GM21526 (cell line): ENCODE data around the gene LGALS12.

Experiments
- ATAC-seq: cut with Tn5 transposase; IDR thresholded peaks from one replicate; pipeline ENCODE4 v1.9.1; 2021; ENCODE audit warnings: moderate library complexity; ENCODE audit not compliant: unreplicated experiment, low FRiP score

LGALS12 gene, protein sequence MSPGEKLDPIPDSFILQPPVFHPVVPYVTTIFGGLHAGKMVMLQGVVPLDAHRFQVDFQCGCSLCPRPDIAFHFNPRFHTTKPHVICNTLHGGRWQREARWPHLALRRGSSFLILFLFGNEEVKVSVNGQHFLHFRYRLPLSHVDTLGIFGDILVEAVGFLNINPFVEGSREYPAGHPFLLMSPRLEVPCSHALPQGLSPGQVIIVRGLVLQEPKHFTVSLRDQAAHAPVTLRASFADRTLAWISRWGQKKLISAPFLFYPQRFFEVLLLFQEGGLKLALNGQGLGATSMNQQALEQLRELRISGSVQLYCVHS

DNA sequence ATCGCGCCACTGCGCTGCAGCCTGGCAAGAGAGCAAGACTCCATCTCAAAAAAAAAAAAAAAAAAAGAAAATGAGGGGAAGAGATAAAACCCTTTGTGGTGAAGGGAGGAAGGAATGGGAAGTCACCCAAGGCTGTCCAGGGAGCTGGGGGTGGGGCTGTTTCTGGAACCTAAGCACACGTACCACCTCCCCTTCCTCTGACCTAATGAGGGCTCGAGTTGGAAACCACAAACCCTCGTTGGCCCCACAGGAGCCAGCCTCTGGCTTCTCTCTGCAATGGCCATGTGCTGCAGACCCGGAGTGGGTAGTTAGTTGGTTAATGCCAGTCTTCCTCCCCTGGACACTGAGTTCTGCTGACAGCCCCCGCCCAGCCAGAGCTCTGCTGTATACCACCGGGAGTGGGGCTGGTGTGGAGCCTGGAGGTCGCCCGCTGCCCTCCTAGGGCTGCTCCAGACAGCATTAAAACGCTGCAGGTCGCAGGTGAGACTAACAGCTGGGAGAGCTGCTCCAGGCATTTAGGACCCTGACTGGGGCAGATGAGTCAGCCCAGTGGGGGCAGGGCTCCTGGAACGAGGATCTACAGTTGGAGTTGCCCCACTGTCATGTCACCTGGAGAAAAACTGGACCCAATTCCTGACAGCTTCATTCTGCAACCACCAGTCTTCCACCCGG lies at the start of gene LGALS12:
Gene LGALS12 (plus strand): TSS at position 228 of the 672 bp plus-strand sequence. CDS start 375 bp downstream, at position 603.
- no peak for ATAC-seq

DNA sequence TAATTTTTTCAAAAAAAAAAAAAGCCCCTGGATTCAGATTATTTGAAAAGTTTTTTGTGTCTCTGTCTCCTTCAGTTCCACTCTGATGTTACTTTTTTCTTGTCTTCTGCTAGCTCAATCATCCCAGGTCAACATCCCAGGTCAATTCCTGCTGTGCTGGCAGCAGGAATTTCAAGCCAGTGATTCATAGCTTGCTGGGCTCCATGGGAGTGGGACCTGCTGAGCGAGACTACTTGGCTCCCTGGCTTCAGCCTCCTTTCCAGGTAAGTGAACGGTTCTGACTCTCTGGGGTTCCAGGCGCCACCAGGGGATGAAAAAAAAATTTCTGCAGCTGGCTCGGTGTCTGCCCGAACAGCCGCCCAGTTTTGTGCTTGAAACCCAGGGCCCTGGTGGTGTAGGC lies 46.3 kb upstream of the LGALS12 start:
- ATAC-seq: no peak

DNA sequence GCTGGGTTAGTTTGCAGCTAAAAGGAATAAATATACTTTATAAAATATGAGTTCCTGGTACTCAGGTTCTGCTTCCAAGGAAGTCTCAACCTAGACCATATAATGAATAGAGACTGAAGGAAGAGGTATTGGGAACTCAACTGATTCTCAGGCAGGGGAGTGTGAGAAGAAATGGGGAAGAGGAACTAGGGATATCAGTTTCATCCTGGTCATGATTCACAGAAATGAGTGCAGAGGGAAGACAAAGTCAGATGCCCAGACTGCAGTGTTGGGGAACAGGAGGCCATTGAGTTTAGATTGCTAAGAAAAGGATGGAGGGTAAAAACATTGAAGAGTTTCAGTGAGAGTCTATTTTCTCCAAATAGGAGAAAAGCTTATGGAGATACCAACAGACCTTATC lies 43.7 kb upstream of the LGALS12 start:
- no peak for ATAC-seq

DNA sequence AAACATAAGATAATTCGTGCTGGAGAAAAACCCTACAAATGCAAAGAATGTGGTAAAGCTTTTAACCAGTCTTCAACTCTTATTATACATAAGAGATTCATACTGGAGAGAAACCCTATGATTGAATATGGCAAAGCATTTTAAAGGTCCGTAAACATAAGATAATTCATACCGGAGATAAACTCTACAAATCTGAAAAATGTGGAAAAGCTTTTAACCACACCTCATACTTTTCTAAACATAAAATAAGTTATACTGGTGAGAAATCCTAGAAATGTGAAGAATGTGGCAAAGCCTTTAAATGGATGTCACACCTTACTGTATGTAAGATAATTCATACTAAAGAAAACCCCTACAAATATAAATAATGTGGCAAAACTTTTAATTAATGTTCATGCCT lies 35.6 kb upstream of the LGALS12 start:
- ATAC-seq: no peak

DNA sequence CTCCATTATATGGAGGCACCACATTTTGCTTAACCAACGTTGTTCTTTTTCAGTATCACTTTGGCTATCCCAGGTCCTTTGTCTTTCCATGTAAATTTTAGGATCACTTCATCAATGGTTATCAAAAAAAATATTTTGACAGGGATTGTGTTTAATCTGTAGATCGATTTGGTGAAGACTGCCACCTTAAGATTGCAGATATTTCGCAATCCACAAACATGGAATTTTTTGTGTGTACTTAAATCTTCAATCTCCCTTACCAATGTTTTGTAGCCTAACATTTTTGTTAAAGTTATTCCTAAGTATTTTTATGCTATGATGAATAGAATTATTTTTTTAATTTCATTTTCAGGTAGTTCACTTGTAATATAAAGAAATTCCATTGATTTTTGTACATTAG lies 33.5 kb upstream of the LGALS12 start:
- no peak for ATAC-seq

DNA sequence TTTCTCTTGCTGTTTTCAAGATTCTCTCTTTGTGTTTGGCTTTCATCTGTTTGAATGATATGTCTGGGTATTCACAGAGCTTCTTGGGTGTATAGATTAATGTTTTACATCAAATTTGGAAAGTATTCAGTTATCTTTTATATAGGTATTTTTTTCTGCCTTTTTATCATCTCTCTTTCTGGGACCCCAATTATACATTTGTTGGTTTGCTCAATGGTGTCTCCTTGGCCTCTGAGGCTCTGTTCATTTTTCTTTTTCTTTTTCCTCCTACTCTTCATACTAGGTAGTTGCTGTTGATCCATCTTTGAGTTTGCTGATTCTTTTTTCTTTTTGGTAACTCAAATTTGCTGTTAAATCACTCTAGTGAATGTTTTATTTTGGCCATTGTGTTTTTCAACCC lies 29.3 kb upstream of the LGALS12 start:
- no peak for ATAC-seq

DNA sequence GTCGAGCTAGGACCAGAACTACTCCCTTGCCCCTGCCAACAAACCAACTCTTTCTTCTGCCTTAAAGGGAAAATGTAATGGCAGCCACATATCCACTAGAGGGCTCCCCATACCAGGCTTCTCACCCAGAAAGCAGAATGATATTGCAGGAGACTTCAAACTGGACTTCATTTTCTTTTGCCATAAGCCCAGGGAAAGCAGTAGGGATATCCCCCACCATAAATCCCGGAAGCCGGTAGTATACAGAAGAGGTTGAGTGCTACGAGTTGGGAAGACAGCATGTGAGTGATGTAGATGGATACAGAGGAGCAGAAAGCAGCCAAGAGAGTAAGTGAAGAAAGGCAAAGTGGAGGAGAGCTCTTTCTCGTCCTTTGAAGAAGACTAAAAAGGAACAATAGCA lies 27.0 kb upstream of the LGALS12 start:
- no peak for ATAC-seq

DNA sequence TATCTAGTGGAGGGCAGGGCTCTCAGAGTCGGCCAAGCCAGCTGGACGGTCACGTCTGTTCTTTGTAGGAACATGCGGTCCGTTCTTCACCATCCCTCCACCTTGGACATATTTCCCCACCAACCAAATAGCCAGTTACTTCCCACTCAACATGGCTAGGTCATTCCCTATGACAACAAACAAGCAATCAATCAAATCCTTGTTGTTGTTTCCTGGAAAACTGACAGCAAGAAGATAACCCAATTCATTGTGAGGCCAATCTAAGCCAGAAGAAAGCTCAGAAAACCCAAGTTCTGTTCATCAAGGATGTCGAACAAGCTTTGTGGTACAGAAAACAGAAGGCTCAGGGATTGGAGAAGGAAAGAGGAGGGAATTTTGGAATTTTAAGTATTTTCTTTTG lies 25.8 kb upstream of the LGALS12 start:
- no peak for ATAC-seq

DNA sequence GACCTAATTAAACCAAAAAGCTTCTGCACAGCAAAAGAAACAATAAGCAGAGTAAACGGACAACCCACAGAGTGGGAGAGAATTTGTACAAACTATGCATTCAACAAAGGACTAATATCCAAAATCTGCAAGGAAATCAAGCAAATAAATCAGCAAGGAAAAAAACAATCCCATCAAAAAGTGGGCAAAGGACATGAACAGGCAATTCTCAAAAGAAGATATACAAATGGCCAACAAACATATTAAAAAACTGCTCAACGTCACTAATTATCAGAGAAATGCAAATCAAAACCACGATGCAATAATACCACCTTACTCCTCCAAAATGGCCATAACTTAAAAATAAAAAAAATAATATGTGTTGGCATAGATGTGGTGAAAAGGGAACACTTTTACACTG lies 20.1 kb upstream of the LGALS12 start:
- ATAC-seq: no peak

DNA sequence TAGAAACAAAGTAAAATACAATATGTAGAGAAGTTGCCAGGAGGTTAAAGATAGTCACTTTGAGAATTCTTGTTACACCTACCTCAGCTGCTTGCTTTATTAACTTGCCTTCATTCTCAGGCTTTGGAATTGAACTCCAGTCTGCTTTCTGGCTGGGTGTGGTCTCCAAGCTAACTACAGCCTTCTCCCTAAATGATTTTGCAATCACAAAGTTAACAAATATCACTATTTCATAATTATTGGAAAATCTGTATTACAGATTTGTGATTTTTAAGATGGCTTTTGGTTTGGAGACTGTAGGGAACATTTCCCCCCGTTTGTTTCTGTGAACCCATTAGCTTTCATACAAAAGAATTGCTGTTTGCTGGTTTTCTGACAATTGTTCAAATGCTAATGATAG lies 17.1 kb upstream of the LGALS12 start:
- no peak for ATAC-seq

DNA sequence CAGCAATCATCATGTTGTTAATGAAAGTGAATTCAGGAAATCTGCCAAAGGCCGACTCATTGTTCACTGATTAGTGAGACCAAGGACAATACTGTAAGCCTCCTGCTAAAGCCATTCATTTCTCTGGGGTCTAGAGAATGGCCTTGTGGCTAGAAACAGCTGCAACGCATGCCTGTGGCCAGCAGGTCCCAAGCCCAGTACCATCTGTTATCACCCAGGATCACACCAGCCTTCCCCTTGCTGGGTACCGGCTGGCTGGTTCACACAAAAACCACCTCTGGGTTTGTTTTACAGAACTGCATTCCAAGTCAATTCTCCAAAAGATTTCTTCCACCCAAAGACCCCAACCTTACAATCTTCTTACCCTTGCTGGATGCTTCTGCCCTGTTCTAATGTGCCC lies 16.0 kb upstream of the LGALS12 start:
- no peak for ATAC-seq

DNA sequence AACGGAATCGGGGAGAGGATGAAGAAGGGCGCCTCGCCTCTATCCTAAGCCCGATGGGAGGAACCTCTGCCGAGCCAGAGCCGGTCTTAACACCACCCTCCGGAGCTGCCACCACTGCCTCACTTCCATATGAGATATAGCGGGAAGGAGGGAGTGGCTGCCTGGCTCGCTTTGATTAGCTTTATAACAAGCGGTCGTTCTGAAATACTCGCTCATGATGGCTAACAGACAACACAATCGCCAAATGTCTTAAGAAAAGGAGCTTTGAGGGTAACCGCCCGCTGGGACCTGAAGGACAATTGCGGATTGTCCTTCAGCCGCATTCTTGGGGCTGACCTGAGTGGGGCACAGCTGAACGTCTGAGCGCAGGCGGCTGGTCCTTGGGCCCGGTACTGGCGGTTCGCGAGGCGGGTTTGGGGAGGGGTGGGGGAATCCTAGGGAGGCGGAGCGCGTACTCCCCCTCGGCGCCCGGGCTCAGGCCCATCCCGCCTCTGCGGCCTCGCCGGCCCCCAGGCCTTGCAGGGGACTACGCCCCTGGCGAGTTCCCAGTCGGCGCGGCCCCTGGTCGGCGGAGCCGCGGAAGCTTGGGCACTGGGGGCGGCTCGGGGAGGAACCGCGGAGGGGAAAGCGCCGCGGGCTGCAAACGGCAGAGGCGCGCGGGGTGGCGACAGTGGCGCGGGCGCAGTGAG lies 15.2 kb upstream of the LGALS12 start, which contains the start of gene PLAAT5:
Gene PLAAT5 (minus strand): TSS at position 617 of the 689 bp plus-strand sequence. CDS start 133 bp downstream, at position 484.
- ATAC-seq: no peak

DNA sequence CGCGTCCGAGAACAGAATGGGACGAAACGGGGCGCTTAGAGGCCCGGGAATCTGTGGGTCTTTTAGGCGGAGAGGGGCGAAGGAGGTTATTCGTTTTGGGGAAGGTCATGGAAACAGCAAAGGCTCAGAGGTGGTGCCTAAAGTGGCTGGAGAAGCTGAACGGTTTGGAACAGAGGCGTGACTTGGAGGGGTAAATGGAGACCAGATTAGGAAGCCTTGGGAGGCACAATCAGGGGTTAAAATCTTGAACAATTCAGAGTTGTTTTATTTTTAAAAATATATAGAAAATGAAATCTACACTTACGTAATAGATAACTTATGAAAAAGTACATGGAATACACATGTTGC lies 14.7 kb upstream of the LGALS12 start:
- ATAC-seq: no peak

DNA sequence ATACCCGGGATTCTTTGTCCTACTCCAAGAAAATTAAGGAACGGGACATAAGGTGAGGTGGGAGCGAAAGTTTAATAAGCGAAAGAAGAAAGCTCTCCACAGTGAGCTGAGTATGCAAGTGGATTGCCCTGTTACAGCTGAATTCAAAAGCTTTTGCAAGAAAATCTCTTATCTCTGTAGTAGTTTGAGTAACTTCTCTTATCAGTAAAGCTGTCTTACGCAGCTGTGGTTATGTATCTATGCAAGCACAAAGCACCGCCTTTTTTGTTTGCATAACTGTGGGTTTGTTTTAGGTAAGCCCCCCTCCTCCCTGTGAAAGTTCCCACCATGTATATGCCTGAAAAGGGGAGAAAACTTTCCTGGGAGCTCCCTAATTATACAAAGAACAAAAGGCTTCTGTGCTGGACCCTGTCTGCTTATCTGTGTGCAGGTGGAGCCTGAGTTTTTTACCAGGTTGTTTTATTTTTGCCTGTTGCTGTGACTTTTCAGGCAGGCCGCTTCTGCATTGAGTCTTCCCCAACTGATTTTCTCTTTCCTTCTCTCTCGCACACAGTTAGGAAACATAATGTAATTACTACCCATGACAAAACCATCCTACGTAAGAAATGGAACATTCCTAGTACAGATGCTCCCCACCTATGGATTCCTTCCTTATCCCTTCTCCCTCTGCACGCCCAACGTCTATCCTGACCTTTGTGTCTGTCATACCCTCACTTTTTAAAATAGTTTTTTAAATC lies 14.1 kb upstream of the LGALS12 start:
- no peak for ATAC-seq

DNA sequence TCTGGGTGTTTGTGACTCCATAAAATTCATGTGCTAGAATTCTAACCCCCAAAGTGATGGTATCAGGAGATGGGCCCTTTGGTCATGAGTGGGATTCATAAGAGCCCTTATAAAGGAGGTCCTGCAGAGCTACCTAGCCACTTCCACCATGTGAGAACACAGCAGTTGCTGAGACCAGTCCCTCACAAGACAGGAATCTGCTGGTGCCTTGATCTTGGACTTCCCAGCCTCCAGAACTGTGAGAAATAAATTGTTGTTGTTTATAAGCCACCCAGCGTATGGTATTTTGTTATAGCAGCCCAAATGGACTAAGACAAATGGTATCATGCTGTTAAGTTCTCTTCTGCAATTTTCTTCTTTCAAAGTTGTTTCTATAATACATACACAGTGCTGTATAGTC lies 13.4 kb upstream of the LGALS12 start:
- no peak for ATAC-seq

DNA sequence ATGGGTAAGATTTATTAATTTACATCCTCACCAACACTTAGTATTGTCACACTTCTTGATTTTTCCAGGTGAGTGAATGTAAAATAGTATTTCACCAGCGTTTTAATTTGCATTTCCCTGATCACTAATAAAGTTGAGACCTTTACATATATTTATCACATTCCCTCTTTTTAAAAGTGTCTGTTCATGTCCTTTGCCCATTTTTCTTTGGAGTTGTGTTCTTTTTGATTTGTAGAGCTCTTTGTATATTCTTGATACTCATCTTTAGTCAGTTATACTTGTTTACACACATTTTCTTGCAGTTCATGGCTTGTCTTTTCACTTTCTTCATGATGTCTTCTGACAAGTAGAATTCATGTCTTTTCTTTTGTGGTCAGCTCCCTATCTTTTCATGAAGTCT lies 12.8 kb upstream of the LGALS12 start:
- ATAC-seq: no peak

DNA sequence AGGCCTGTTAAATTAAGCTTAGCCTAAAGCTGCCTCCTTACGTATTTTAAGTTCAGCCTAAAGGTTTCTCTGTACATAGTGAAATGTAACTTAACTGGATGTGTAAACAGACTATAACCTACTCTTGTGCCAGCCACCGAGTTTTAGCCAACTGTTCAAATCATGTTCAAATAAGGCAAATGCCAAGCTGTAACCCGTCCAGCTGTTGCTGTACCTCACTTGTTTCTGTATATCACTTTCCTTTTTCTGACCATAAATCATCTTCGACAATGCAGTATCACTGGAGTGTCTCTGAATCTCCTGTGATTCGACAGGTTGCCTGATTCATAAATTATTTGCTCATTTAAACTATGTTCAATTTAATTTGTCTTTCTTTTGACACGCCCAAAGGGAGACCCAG lies 10.9 kb upstream of the LGALS12 start:
- no peak for ATAC-seq

DNA sequence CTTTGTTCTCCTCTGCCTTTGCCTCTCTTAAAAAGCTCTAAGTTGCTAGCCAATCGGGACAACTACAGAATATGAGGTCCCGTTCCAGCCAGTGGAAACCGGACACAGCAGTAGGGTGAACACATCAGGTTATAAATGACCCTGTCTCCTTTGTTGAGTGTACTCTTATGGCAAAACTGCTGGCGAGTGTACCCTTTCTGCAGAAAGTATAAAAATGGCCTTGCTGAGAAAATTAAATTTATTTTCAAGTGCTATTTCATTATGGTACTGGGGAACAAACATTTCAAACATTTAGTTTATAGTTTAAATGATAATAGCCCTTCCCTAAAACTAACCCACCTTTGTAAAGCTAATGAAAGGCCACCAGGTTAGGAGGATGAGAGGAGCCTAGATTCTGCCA lies 6.0 kb upstream of the LGALS12 start:
- no peak for ATAC-seq

DNA sequence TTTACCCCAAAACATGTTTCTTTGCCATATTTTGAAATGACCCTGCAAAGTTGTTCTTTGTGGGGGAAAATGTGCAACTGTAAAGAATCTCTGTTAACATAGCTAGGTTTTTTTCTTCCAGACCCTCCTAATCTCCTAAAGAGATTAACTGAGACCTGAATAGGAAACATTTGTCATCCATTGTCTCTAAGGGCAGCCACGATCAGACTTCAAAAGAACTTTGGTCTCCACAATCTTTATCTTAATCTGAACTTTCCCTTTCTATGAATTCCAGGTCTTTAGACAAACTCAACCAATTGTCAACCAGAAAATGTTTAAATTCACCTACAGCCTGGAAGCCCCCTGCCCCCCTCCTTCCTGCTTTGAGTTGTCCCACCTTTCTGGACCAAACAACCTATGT lies 4.6 kb upstream of the LGALS12 start:
- no peak for ATAC-seq

DNA sequence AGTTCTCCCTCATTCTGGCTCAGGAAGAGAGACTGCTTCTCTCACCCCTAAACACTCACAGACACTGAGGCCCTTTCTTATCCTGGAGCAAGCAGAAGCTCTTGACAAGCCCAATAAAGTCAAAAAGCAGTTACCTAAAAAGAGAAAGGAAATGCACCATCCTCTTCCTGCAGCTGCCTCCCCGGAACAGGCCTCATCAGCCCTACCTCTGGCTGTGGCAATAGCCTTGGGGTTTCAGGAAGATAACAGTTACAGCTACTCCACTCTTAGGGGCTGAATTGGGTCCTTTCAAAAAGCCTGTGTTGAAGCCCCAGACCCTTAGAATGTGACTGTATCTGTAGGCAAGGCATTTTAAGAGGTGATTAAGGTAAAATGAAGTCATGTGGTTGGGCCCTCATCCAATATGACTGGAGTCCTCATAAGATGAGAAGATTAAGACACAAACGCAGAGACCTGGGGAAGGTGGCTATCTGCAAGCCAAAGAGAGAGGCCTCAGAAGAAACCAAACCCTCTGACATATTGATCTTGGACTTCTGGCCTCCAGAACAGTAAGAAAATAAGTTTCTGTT lies 3.5 kb upstream of the LGALS12 start:
- no peak for ATAC-seq

DNA sequence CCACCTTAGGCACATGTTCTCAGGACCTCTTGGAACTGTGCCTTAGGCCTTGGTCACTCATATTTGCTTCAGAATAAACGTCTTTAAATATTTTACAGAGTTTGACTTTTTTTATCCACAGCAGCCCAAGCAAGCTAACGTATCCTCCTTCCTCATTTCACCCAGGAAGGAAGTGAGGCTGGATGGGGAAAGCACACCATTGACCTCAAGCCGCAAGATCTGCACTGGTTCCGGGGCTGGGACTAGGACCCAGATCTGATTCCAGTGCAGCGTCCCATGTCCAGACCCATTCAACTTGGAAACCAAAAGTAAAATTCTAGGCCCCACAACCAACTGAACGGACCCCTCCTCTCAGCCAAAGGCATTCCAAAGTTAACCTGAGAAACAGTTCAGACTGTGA lies 2.4 kb upstream of the LGALS12 start:
- no peak for ATAC-seq
